GM19099 (cell line): ENCODE measurements around the gene LRGUK.

Experiments
- POLR2A ChIP-seq: IDR thresholded peaks from 3 replicates; pipeline ENCODE4 v1.6.1; 2011; ENCODE audit warnings: low read depth; ENCODE audit not compliant: insufficient read length; ENCODE audit errors: extremely low read depth

Gene LRGUK

DNA sequence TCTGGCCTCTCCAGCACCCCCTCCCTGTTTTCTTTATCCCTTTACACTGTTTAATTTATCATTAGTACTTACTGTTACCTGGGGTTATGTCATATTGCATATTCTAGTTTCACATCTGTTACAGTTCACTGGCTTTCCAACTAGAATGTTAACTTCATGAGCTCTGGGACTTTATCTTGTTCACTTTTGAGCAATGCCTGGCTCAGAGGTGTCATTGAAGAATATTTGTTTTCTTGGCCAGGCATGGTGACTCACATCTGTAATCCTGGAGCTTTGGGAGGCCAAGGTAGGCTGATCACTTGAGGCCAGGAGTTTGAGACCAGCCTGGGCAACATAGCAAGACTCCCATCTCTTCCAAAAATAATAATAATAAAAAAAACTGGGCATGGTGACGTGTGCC lies 40.7 kb downstream of the LRGUK start:
- TF ChIP-seq POLR2A = no peak

GRCh38 chr7:134174795-134175261 lies 47.7 kb downstream of the LRGUK start:
- no peak for TF ChIP-seq POLR2A

DNA sequence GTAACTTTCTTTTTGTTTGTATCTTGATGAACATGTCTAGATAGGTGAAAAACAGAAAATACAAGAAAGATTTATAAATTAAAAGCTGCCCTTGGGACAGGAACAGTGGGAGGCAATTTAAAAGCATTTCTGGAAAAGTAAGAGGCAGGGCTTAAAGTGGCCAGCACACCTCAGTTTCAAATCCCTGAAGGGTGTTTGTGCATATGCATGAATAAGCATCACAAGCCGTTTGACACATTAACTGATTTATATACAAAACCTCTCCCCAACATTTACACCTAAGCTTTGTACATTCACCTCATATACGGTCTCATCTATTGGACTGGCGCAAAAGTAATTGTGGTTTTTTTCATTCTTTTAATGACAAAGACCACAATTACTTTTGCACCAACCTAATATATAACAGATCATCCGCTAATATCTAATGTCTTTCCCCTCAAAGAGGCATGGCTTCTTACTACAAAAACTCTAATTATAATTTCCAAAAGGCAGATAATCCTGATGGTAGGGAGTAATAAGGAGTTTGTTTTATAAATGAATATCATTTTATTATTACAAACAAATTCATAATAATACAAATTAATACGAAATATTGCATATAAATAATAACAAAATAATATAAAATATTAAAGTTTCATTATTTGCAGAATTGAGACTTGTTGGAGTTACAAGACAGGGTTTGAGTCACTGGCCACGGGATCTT lies 48.3 kb downstream of the LRGUK start:
- TF ChIP-seq POLR2A = no peak

- TF ChIP-seq POLR2A = no peak
These were observed 48.9 kb downstream of the LRGUK start for GRCh38 chr7:134176037-134176350.

DNA sequence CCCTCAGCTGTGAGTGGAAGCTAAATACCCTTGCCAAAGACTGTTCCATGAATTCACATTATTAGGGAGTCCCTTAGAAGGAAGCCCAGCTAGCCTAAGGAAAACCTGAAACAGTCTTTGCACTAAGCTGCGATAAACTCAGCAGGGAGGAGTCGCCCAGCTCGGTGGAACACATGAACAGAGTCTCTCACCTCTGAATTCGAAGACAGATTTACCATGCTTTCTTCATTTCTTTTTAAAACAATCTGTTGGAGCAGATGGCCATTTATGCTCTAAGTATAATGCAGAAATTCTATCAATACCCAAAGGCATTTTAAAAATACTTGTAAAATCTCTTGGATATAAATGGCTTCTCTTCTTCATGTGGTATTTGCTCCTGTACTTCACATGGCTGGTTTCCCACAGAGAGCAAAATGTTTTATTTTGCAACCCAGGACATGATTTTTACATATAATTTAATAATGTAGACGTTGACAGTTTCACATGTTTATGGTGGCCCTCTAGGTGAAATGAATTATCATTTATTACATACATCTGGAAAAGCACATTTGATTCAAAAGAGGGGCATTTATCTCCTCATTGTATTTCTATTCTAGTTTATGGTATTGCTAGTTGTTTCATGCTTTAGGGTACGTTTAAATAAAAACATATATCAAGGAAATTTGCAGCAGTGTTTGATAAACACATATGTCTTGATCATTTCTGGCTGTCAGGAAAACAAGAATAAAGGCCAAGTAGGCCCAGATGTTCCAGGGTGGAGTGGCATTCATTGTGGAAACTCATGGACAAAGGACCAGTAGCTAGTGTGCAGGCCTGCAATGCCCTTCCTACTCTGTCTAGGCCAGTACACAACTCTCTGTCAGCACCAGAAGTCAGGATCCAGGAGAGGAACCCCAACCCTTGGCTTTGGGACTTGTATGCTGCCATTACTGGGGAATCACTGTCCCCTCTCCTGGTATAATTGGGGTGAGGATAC lies 52.2 kb downstream of the LRGUK start:
- no peak for TF ChIP-seq POLR2A

DNA sequence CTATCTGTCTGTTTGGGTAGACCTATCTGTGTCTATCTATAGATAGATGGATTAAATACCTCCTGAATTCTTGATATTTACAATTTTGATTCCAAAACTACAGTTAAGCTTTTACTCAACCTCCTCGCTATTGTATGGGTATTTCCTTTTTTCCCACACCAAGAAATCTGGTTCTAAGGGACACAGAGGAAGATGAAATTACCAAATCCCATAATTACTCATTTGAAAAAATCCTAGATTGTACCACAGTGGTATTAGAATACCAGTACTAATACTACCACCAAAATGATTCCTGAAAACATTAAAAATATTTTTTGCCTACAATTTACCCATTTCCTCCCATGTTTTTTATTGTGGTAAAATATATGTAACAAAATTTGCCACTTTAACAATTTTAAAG lies 53.2 kb downstream of the LRGUK start:
- TF ChIP-seq POLR2A = no peak

GRCh38 chr7:134182078-134182477 lies 54.9 kb downstream of the LRGUK start:
- no peak for TF ChIP-seq POLR2A

DNA sequence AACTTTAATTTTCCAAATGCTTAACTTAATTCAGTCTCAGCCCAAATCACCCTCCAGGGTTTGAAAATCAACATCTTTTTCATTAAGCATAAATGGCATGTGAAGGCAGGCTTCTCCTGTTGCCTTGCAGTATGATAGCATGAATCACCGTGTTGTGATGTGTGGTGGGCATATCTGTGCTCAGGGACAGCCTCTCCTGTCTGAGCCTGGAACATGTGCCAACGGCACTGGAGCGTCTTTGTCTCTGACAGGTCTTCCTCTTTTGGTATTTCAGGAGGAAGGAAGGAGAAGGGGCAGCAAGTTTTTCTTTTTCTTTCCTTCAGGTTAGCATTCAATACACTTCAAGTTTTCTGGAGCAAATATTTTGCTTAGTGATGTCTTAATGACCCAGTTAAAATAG lies 57.6 kb downstream of the LRGUK start:
- no peak for TF ChIP-seq POLR2A

GRCh38 chr7:134186027-134186426 lies 58.9 kb downstream of the LRGUK start:
- TF ChIP-seq POLR2A = no peak

GRCh38 chr7:134186801-134187200 lies 59.7 kb downstream of the LRGUK start:
- TF ChIP-seq POLR2A = no peak

DNA sequence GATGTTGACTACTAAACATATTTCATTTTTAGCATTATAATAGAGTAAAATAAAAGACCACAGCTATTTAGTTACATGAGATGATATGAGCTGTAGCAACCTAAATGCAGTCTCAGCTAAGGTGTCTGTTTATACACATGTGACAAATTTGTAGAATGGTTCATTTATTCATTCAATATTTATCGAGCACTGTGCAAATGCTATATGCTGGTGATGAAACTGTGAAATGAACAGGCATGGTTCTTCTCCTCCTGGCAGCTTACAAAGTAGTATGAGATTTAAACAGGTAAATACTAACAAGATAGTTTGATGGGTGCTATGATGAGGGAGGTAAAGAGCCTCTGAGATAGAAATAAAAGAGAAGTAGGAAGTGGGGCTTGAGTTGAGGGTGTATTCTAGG lies 60.8 kb downstream of the LRGUK start:
- TF ChIP-seq POLR2A = no peak

- no peak for TF ChIP-seq POLR2A
These were observed 61.2 kb downstream of the LRGUK start for GRCh38 chr7:134188311-134188710.

DNA sequence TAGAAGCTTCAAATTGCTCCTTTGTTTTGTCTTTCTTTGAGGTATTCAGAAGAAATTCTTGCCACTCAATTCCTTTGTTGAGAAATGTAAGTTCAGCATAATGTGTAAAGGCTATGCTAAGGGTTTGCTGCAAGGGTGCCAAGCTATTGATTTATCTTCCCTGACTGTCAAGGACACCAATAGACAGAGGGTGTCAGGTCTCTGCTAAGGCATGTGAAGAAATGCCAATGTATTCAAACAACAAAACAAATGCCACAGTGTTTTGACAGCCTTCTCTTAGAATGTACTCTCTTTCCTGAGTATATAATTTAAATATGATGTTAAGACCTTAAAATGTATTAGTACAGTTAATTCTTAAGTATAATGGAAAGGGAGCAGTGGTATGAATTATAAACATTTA lies 62.4 kb downstream of the LRGUK start:
- TF ChIP-seq POLR2A = no peak

DNA sequence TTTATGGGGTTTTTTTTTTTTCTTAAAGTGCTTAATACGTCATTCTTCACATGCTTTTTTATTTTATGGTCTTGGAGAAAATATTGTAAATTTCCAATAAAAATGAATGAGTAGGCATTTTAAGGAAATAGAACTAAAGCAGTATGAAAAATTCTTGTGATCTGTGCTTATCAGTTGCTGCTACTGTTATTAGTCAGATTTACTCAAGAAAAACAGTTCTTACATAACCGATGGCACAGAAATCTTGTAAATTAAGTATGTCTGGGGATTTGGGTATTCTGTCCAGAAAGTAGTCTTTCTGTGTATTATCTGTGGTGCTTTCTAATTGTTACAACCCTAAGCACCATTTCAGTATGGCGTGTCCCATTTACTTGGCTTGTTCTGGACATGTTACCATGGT lies 64.7 kb downstream of the LRGUK start:
- no peak for TF ChIP-seq POLR2A

DNA sequence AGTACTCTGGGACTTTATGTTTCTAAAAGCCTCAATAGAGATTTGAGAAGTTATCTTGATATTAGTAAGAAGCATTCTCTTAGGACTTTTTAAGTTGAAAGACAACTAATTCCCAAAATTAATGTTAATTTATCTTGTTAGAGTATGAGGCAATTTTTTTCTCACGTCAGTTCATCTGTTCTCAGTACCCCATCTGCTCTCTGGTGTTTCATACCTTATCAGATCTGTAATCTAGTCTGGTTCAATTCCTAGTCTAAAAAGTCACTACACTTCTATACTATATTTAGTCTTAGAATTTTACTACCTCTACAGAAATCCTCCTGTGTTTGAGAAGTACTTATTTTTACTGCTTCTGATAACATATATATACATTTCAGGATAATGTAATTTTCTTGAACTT lies 66.1 kb downstream of the LRGUK start:
- TF ChIP-seq POLR2A = no peak

GRCh38 chr7:134195252-134195651 lies 68.1 kb downstream of the LRGUK start:
- no peak for TF ChIP-seq POLR2A

- TF ChIP-seq POLR2A = no peak
These were observed 69.3 kb downstream of the LRGUK start for GRCh38 chr7:134196439-134196838.

DNA sequence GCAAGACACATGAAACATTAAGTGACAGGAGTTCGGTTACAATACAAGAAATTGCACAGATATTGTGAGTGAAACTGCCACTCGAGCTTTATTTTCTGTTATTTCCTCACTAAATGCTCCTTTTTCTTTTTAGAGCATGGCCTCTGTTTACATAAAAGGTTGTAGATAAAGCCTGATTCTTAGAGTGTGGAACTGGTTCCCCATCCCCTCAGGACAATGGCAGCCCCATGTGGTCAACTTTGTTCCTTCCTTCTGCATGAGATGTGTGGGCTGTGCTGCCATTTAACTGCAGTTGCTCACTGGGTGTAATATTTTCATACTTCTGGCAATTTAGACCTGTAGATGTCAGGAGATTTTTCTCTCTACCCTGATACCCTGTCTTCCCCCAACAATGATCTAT lies 70.2 kb downstream of the LRGUK start:
- TF ChIP-seq POLR2A = no peak
